ENCODE results near the gene STARD3NL.
"Not testable (repeated sequence)": the region's sequence is repeated elsewhere in the genome, so short reads cannot be mapped to it uniquely, and the experiment has no call there.

The STARD3NL gene

GRCh38 chr7:38262545-38262944 is 84.5 kb downstream of the STARD3NL start:
- in situ Hi-C loops (cut with MboI; ENCODE audit: low sequenced_read_pairs) = no loop called here

GRCh38 chr7:38263274-38263673 is 85.2 kb downstream of the STARD3NL start:
- in situ Hi-C loops (cut with MboI; ENCODE audit: low sequenced_read_pairs) = not testable (repeated sequence)

GRCh38 chr7:38264602-38265001 is 86.6 kb downstream of the STARD3NL start:
- in situ Hi-C loops (cut with MboI; ENCODE audit: low sequenced_read_pairs) = not testable (repeated sequence)

GRCh38 chr7:38265958-38266357 is 87.9 kb downstream of the STARD3NL start:
- in situ Hi-C loops (cut with MboI; ENCODE audit: low sequenced_read_pairs) = not testable (repeated sequence)

GRCh38 chr7:38269704-38270346 is 91.8 kb downstream of the STARD3NL start:
- in situ Hi-C loops (cut with MboI; ENCODE audit: low sequenced_read_pairs) = not testable (repeated sequence)

- in situ Hi-C loops (cut with MboI; ENCODE audit: low sequenced_read_pairs) = not testable (repeated sequence)
These were observed 92.4 kb downstream of the STARD3NL start for GRCh38 chr7:38270405-38270804.

GRCh38 chr7:38273286-38273995 is 95.4 kb downstream of the STARD3NL start, which contains the start of gene TARP:
Gene TARP (minus strand): TSS chr7:38273636.
- in situ Hi-C loops (cut with MboI; ENCODE audit: low sequenced_read_pairs) = no loop called here

- in situ Hi-C loops (cut with MboI; ENCODE audit: low sequenced_read_pairs) = no loop called here
These were observed 96.4 kb downstream of the STARD3NL start for GRCh38 chr7:38274486-38274885.

- in situ Hi-C loops (cut with MboI; ENCODE audit: low sequenced_read_pairs) = no loop called here
These were observed 97.0 kb downstream of the STARD3NL start for GRCh38 chr7:38274927-38275620.

- in situ Hi-C loops (cut with MboI; ENCODE audit: low sequenced_read_pairs) = no loop called here
These were observed 98.2 kb downstream of the STARD3NL start for GRCh38 chr7:38276096-38276877.

- in situ Hi-C loops (cut with MboI; ENCODE audit: low sequenced_read_pairs) = no loop called here
These were observed 102.0 kb downstream of the STARD3NL start for GRCh38 chr7:38280000-38280399.

Measured in hTERT RPE-1 (cell line).